Neural cell (in vitro differentiated cells): ENCODE results near the gene TBC1D16. TPM values are rescaled to one million over a fixed set of nuclear protein-coding genes. Genes with fewer than 3 reads are reported as not detected.

Source experiments
- H2AFZ ChIP-seq: fragments of 200-600, 300-800 bp; sonication (generic), shearing (Covaris generic); 2 replicates; pipeline ENCODE4 v1.6.0; 2014; ENCODE audit warnings: low read depth, mild to moderate bottlenecking, antibody characterized with exemption, low read length, moderate library complexity
- H3F3A ChIP-seq: fragments of 200-600 bp; shearing (Covaris generic); 2 replicates; pipeline ENCODE4 v1.6.1; 2016; ENCODE audit warnings: mild to moderate bottlenecking, moderate library complexity, mixed read lengths, antibody characterized with exemption, low read length; ENCODE audit not compliant: insufficient read depth, poor library complexity, severe bottlenecking
- H3K27ac ChIP-seq: fragments of 200-600, 300-800 bp; sonication (generic), shearing (Covaris generic); 2 replicates; pipeline ENCODE4 v1.5.1; 2014; ENCODE audit warnings: mild to moderate bottlenecking, low read length, moderate library complexity
- H3K27me3 ChIP-seq: fragments of 300-800, 200-600 bp; sonication (generic), shearing (Covaris generic); 2 replicates; pipeline ENCODE4 v1.6.0; 2014; ENCODE audit warnings: mild to moderate bottlenecking, low read depth, low read length, moderate library complexity; ENCODE audit not compliant: insufficient read depth
- H3K36me3 ChIP-seq: fragments of 300-800, 200-600 bp; sonication (generic), shearing (Covaris generic); 2 replicates; pipeline ENCODE4 v1.5.1; 2014; ENCODE audit warnings: mild to moderate bottlenecking, antibody characterized with exemption, low read length, moderate library complexity; ENCODE audit not compliant: insufficient read depth
- H3K4me2 ChIP-seq: fragments of 300-800, 200-600 bp; sonication (generic), shearing (Covaris generic); 2 replicates; pipeline ENCODE4 v1.6.0; 2014; ENCODE audit warnings: mild to moderate bottlenecking, low read length
- H3K4me3 ChIP-seq: fragments of 300-800, 200-600 bp; sonication (generic), shearing (Covaris generic); 2 replicates; pipeline ENCODE4 v1.5.1; 2014; ENCODE audit warnings: mild to moderate bottlenecking, low read length, moderate library complexity
- H3K79me2 ChIP-seq: fragments of 200-600 bp; shearing (Covaris generic); replicated peaks from 2 replicates; pipeline ENCODE4 v1.6.0; 2014; ENCODE audit warnings: mild to moderate bottlenecking, low read length, moderate library complexity; ENCODE audit not compliant: insufficient read depth
- H3K9ac ChIP-seq: fragments of 300-800, 200-600 bp; sonication (generic), shearing (Covaris generic); 2 replicates; pipeline ENCODE4 v1.6.1; 2016; ENCODE audit warnings: mild to moderate bottlenecking, low read length, mixed read lengths
- H3K9me2 ChIP-seq: fragments of 200-600 bp; shearing (Covaris generic); 2 replicates; pipeline ENCODE4 v1.6.1; 2016; ENCODE audit warnings: mild to moderate bottlenecking, low read length, mixed read lengths; ENCODE audit not compliant: insufficient read depth
- H3K9me3 ChIP-seq: fragments of 200-600, 300-800 bp; sonication (generic), shearing (Covaris generic); 2 replicates; pipeline ENCODE4 v1.6.1; 2016; ENCODE audit warnings: mild to moderate bottlenecking, mixed run types, low read length, moderate library complexity, mixed read lengths
- H4K20me1 ChIP-seq: fragments of 200-600 bp; shearing (Covaris generic); 2 replicates; pipeline ENCODE4 v1.6.1; 2016; ENCODE audit warnings: mild to moderate bottlenecking, mixed run types; ENCODE audit not compliant: insufficient read depth
- EP300 ChIP-seq: fragments of 450-650 bp; conservative IDR thresholded peaks from 2 replicates; pipeline ENCODE4 v1.6.1; 2014; ENCODE audit warnings: antibody characterized with exemption, mild to moderate bottlenecking, moderate library complexity; ENCODE audit not compliant: poor library complexity, severe bottlenecking
- EZH2 ChIP-seq: fragments of 200-600, 300-800 bp; shearing (Covaris generic), sonication (generic); IDR thresholded peaks from 2 replicates; pipeline ENCODE4 v1.6.1; 2014; ENCODE audit warnings: antibody characterized with exemption, low read length, borderline replicate concordance, mild to moderate bottlenecking; ENCODE audit not compliant: insufficient read depth, poor library complexity, severe bottlenecking
- MXI1 ChIP-seq: fragments of 450-650 bp; conservative IDR thresholded peaks from 2 replicates; pipeline ENCODE4 v1.6.1; 2014; ENCODE audit warnings: antibody characterized with exemption, mild to moderate bottlenecking; ENCODE audit not compliant: poor library complexity, severe bottlenecking
- POLR2AphosphoS5 ChIP-seq: IDR thresholded peaks from 2 replicates; pipeline ENCODE4 v1.6.1; 2012
- RAD21 ChIP-seq: fragments of 450-650 bp; conservative IDR thresholded peaks from 2 replicates; pipeline ENCODE4 v1.6.1; 2014; ENCODE audit warnings: antibody characterized with exemption, mild to moderate bottlenecking, moderate library complexity
- SMC3 ChIP-seq: fragments of 450-650 bp; conservative IDR thresholded peaks from 2 replicates; pipeline ENCODE4 v1.6.1; 2014; ENCODE audit warnings: antibody characterized with exemption, mild to moderate bottlenecking, moderate library complexity; ENCODE audit not compliant: poor library complexity
- TAF1 ChIP-seq: IDR thresholded peaks from 2 replicates; pipeline ENCODE4 v1.6.1; 2012; ENCODE audit warnings: low read depth
- polyA plus RNA-seq: library from polyadenylated mRNA; depleted of rRNA; stranded (reverse); fragments of >200 nt; gene quantifications from 2 replicates; pipeline ENCODE4 v1.2.3, GENCODE V29; 2014
- TF ChIP-seq, protein P1 (sequence below): IDR thresholded peaks from 2 replicates; pipeline ENCODE4 v1.6.1; 2012; ENCODE audit warnings: borderline replicate concordance
- TF ChIP-seq, protein P2 (sequence below): fragments of 450-650 bp; IDR thresholded peaks from 2 replicates; pipeline ENCODE4 v1.5.1; 2014; ENCODE audit warnings: antibody characterized with exemption, mild to moderate bottlenecking, moderate library complexity; ENCODE audit not compliant: poor library complexity, severe bottlenecking

Gene TBC1D16
- polyA plus RNA-seq, 1 donor from 2014 or later: 19.8 TPM

DNA sequence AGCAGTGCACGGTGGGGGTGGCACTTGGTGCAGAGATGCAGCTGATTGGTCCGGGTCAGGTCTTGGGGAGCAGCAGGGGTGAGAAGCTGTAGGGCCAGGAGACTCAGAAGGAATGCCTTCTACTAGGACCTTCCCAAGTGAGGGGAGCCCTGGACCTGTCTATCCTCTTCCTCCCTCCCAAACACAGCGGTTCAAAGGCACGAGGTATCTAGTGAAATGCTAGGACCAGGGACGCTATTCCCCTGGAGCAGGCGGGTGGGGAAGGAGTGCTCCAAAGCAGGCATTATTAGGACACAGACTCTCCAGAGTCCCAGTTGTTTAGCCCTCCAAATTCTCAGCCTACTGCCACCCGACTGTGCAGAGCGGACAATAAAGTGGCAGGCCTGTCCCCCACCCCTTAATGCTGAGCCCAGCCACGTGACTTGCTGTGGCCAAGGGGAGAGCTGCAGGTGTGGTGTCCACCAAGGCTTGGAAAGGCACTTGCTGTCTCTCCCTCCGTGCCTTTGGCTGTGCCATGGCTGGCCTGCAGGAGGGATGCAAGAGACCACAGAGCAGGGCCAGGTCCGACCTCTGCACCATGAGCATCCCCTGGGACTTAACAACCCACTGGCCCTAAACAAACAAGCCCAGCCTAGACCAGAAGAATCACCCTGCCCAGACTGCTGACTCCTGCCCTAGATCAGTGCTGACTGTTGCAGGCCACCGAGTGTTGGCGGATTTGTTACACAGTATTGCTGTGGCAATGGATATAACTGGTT lies 97.2 kb downstream of the TBC1D16 start:
- Histone ChIP-seq H2AFZ (no peak overlapping the region), H3K4me3 (no peak overlapping the region), H3K79me2 (no peaks in the 10 kb centered on the region), H3F3A (no peaks in the 10 kb centered on the region), H3K9ac (no peak overlapping the region), H3K9me3 (no peaks in the 10 kb centered on the region), H3K27me3 (no peaks in the 10 kb centered on the region), H4K20me1 (no peaks in the 10 kb centered on the region), H3K27ac (no peak overlapping the region), H3K36me3 (peaks cover 13% of the 10 kb centered on the region), H3K4me2 (no peak overlapping the region), H3K9me2 (no peaks in the 10 kb centered on the region)
- TF ChIP-seq POLR2AphosphoS5 (no peak), EP300 (no peak), TAF1 (no peak), SMC3 (no peak), EZH2 (no peak), MXI1 (no peak), RAD21 (no peak)
- TF ChIP-seq, protein P1, sequence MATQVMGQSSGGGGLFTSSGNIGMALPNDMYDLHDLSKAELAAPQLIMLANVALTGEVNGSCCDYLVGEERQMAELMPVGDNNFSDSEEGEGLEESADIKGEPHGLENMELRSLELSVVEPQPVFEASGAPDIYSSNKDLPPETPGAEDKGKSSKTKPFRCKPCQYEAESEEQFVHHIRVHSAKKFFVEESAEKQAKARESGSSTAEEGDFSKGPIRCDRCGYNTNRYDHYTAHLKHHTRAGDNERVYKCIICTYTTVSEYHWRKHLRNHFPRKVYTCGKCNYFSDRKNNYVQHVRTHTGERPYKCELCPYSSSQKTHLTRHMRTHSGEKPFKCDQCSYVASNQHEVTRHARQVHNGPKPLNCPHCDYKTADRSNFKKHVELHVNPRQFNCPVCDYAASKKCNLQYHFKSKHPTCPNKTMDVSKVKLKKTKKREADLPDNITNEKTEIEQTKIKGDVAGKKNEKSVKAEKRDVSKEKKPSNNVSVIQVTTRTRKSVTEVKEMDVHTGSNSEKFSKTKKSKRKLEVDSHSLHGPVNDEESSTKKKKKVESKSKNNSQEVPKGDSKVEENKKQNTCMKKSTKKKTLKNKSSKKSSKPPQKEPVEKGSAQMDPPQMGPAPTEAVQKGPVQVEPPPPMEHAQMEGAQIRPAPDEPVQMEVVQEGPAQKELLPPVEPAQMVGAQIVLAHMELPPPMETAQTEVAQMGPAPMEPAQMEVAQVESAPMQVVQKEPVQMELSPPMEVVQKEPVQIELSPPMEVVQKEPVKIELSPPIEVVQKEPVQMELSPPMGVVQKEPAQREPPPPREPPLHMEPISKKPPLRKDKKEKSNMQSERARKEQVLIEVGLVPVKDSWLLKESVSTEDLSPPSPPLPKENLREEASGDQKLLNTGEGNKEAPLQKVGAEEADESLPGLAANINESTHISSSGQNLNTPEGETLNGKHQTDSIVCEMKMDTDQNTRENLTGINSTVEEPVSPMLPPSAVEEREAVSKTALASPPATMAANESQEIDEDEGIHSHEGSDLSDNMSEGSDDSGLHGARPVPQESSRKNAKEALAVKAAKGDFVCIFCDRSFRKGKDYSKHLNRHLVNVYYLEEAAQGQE: no peak
- TF ChIP-seq, protein P2, sequence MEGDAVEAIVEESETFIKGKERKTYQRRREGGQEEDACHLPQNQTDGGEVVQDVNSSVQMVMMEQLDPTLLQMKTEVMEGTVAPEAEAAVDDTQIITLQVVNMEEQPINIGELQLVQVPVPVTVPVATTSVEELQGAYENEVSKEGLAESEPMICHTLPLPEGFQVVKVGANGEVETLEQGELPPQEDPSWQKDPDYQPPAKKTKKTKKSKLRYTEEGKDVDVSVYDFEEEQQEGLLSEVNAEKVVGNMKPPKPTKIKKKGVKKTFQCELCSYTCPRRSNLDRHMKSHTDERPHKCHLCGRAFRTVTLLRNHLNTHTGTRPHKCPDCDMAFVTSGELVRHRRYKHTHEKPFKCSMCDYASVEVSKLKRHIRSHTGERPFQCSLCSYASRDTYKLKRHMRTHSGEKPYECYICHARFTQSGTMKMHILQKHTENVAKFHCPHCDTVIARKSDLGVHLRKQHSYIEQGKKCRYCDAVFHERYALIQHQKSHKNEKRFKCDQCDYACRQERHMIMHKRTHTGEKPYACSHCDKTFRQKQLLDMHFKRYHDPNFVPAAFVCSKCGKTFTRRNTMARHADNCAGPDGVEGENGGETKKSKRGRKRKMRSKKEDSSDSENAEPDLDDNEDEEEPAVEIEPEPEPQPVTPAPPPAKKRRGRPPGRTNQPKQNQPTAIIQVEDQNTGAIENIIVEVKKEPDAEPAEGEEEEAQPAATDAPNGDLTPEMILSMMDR: no peak

DNA sequence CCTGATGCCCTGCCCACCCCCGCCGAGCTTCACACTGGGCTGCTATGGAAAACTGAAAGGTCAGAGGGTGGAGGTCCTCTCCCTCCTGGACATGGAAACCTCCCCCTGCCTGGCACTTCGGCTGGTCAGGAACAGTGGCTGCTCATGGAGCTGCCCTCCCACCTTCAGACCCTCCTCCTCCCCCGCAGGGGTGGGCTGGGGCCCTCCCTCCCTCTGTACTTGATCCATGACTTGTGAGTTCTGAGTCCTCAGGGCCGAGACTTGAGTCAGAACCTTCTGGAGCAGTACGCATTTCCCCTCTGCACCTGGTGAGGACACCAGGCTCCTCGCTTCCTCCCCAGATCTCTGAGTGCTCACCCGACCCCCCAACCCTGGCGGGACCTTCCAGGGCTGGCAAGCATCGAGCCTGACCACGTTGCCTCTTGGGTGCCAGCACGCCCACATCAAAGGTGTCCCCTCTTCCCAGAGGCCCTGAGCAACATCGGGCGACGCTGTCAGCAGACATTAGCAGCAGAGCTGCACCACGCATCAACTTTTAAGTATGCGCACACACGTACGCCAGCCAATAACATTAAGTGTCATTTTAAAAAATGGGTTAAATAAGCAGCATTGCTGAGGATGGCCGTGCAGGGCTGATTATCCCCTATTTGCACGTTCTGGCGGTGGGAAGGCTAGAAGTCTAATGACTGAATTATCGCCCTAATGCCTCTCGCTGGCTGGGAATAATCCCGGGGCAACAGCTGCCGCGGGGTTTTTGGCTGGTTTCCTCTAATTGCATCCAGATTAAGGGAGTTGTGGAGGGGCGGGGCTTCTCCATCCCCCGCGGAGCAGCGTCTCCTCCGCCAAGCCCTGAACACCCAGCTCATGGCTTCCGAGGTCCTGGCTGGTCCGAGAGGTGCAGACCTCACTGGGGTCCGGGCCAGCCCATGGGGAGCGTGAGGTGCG lies 98.0 kb downstream of the TBC1D16 start:
- TF ChIP-seq RAD21 (no peak), SMC3 (no peak), POLR2AphosphoS5 (no peak)
- TF ChIP-seq, protein P1: no peak
- TF ChIP-seq, protein P2: no peak
- Histone ChIP-seq H3K79me2 (no peaks in the 10 kb centered on the region), H3K4me2 (no peak overlapping the region), H2AFZ (no peak overlapping the region), H3K4me3 (no peak overlapping the region), H3K9me2 (no peaks in the 10 kb centered on the region), H3K9me3 (no peaks in the 10 kb centered on the region), H3K36me3 (peaks cover 9% of the 10 kb centered on the region), H4K20me1 (no peaks in the 10 kb centered on the region), H3K9ac (no peak overlapping the region), H3F3A (no peaks in the 10 kb centered on the region), H3K27me3 (no peaks in the 10 kb centered on the region), H3K27ac (no peak overlapping the region)
